Glutamatergic neuron (in vitro differentiated cells): Measurements from ENCODE around the gene NTSR1. TPM values are rescaled to one million over a fixed set of nuclear protein-coding genes. Genes with fewer than 3 reads are reported as not detected.

Experiments used
- DNase-seq: peaks from one replicate; pipeline ENCODE4 v3.0.0; 2022
- H3K27ac Mint-ChIP-seq: one replicate; pipeline ENCODE4 v1.8.0; 2020; ENCODE audit warnings: mild to moderate bottlenecking, mixed read lengths, inconsistent platforms; ENCODE audit not compliant: unreplicated experiment
- H3K27me3 Mint-ChIP-seq: one replicate; pipeline ENCODE4 v1.8.0; 2020; ENCODE audit warnings: mild to moderate bottlenecking, moderate library complexity, mixed read lengths, inconsistent platforms; ENCODE audit not compliant: unreplicated experiment
- H3K36me3 Mint-ChIP-seq: one replicate; pipeline ENCODE4 v1.8.0; 2020; ENCODE audit warnings: mild to moderate bottlenecking, mixed read lengths, inconsistent platforms; ENCODE audit not compliant: unreplicated experiment
- H3K4me1 Mint-ChIP-seq: one replicate; pipeline ENCODE4 v1.8.0; 2020; ENCODE audit warnings: mild to moderate bottlenecking, low read depth, mixed read lengths, inconsistent platforms; ENCODE audit not compliant: unreplicated experiment
- H3K4me3 Mint-ChIP-seq: one replicate; pipeline ENCODE4 v1.8.0; 2020; ENCODE audit warnings: mild to moderate bottlenecking, mixed read lengths, inconsistent platforms; ENCODE audit not compliant: unreplicated experiment
- H3K9me3 Mint-ChIP-seq: one replicate; pipeline ENCODE4 v1.8.0; 2020; ENCODE audit warnings: mild to moderate bottlenecking, moderate library complexity, mixed read lengths, inconsistent platforms; ENCODE audit not compliant: unreplicated experiment
- total RNA-seq: library from RNA; stranded (reverse); fragmentation: NEBNext Ultra II Directional; extraction: Animal tissue kit (Norgen Biotek cat#: 25700); gene quantifications from one replicate; pipeline ENCODE4 v1.2.1, GENCODE V29; 2021; ENCODE audit not compliant: unreplicated experiment
- TF ChIP-seq, protein P1 (sequence below): fragments of 200-600 bp; sonication (generic); IDR thresholded peaks from one replicate; pipeline ENCODE4 v1.5.0; 2021; ENCODE audit not compliant: partially characterized antibody, unreplicated experiment

Gene NTSR1
- total RNA-seq, 1 donor from 2014 or later: 4.0 TPM

- H3K36me3 Mint-ChIP-seq: no peaks in the 10 kb centered on the region
- H3K9me3 Mint-ChIP-seq: peaks cover 10% of the 10 kb centered on the region
- H3K27ac Mint-ChIP-seq: no peak overlapping the region
- no peak for DNase-seq
- no peak overlapping the region for H3K4me3 Mint-ChIP-seq
- peaks cover 6% of the 10 kb centered on the region for H3K27me3 Mint-ChIP-seq
- TF ChIP-seq, protein P1, sequence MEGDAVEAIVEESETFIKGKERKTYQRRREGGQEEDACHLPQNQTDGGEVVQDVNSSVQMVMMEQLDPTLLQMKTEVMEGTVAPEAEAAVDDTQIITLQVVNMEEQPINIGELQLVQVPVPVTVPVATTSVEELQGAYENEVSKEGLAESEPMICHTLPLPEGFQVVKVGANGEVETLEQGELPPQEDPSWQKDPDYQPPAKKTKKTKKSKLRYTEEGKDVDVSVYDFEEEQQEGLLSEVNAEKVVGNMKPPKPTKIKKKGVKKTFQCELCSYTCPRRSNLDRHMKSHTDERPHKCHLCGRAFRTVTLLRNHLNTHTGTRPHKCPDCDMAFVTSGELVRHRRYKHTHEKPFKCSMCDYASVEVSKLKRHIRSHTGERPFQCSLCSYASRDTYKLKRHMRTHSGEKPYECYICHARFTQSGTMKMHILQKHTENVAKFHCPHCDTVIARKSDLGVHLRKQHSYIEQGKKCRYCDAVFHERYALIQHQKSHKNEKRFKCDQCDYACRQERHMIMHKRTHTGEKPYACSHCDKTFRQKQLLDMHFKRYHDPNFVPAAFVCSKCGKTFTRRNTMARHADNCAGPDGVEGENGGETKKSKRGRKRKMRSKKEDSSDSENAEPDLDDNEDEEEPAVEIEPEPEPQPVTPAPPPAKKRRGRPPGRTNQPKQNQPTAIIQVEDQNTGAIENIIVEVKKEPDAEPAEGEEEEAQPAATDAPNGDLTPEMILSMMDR: no peak
- peaks cover 18% of the 10 kb centered on the region for H3K4me1 Mint-ChIP-seq
Observed at GRCh38 chr20:62661647-62662046, 47.0 kb upstream of the NTSR1 start.

DNA sequence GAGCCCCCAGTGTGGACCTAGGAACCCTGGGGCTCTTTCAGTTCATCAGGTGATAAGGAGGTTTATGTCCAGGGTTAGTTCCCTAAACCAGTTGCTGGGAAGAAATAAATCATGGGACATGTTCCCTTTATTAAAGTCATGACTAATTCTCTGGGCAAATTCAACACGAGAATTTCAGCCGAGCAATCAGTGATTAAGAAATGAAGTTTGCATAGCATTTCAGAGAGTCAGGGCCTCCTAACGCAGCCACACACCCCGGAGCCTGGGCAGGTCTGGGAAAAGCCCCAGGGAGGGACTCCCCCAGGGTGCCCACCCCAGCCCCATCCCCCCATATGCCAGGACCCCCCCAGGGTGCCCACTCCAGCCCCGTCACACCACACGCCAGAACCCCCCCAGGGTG lies 46.2 kb upstream of the NTSR1 start:
- TF ChIP-seq, protein P1: no peak
- peaks cover 6% of the 10 kb centered on the region for H3K27me3 Mint-ChIP-seq
- H3K36me3 Mint-ChIP-seq: no peaks in the 10 kb centered on the region
- no peak overlapping the region for H3K4me3 Mint-ChIP-seq
- H3K9me3 Mint-ChIP-seq: peaks cover 10% of the 10 kb centered on the region
- peaks cover 18% of the 10 kb centered on the region for H3K4me1 Mint-ChIP-seq
- no peak for DNase-seq
- no peak overlapping the region for H3K27ac Mint-ChIP-seq

DNA sequence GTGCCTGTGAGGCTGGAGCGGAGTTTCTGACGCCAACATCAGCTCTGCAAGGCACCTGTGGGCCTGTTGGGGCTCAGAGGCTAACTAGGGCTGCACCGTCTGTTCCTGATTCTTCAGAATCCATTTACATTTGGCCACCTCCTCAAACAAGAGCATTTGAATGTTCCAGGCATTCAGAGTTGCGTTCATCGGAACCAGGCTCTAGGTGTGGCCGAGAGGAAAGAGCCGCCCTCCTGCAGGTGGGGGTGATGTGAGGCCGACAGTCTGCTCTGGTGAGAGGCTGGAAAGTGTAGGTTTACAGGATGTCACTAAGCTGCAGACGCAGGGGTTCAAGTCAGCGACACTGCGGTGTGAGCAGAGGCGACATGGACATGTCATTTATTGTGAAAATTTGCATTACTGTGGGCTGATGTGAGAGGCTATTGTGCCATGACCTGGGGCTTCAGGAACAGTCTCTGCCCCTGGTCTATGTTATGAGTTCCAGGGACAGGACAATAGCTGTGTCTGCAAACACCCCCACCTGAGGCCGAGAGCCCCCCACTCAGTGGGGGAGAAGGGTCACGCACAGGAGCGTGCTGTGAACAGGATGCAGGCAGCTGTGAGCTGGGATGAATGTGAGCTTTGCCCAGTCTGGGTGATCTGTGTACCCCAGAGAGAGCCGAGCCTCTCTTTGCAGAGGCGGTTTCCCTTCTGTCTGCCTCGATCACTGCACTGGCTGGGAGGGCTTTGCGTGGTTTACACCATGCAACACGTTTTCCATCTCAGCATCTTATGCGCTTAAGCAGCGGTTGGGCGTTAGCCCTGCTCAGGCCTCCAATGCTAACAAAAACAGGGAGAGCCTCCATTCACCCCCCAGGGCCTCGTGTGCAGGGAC lies 45.3 kb upstream of the NTSR1 start:
- Mint-ChIP-seq H3K27ac (no peak overlapping the region), H3K4me1 (peaks cover 16% of the 10 kb centered on the region), H3K27me3 (peaks cover 6% of the 10 kb centered on the region), H3K4me3 (no peak overlapping the region), H3K36me3 (no peaks in the 10 kb centered on the region), H3K9me3 (peaks cover 13% of the 10 kb centered on the region)
- no peak for DNase-seq
- TF ChIP-seq, protein P1: no peak

DNA sequence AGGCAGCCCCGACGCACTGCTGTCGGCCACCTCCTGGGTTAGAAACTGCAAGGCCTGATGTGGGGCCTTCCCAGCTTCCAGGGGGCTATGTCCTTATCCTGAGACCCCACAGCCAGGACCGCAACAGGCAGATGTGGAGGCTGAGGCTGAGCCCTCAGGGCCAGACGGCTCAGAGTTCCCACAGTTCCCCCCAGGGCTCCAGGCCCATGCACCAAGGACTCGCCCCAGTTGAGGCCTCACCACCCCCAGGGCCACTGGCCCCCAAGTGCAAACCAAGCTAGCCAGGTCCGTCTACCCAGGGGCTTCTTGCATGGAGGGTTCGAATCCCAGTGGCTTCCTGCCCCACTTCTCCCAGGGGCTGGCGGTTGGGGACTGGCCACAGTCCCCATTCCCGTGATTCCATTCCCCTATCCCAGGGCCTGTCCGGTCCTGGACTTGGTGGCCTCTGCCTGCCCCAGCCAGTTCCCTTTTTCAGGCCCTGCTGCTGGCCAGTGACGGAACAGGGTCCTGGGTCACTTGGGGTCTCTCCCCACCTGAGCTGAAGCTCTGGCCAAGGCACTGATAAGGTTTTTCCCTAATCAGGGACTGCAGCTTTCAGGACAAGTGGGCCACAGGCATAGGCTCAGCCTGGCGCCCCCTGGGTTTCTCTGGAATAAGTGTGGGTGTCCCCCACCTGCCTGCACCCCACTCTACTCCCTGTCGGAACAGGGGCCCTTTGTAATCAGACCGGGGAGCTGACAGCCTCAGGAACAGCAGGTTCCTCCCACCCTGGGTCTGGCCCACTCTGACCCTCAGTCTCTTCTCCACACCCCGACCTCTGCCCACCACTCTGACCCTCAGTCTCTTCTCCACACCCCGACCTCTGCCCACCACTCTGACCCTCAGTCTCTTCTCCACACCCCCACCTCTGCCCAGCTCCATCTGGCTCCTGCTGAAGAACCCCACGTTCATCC lies 44.3 kb upstream of the NTSR1 start:
- peaks cover 6% of the 10 kb centered on the region for H3K27me3 Mint-ChIP-seq
- TF ChIP-seq, protein P1: no peak
- no peak overlapping the region for H3K4me3 Mint-ChIP-seq
- no peak for DNase-seq
- H3K36me3 Mint-ChIP-seq: no peaks in the 10 kb centered on the region
- H3K27ac Mint-ChIP-seq: no peak overlapping the region
- H3K9me3 Mint-ChIP-seq: peaks cover 12% of the 10 kb centered on the region
- peaks cover 12% of the 10 kb centered on the region for H3K4me1 Mint-ChIP-seq
